HG03064 (cell line): ENCODE measurements around the gene NCDN.

ENCODE experiments used
- ATAC-seq: cut with Tn5 transposase; IDR thresholded peaks from one replicate; pipeline ENCODE4 v1.9.1; 2021; ENCODE audit warnings: low read depth; ENCODE audit not compliant: unreplicated experiment

NCDN gene

GRCh38 chr1:35589516-35590427 lies 32.2 kb downstream of the NCDN start:
- no peak for ATAC-seq

DNA sequence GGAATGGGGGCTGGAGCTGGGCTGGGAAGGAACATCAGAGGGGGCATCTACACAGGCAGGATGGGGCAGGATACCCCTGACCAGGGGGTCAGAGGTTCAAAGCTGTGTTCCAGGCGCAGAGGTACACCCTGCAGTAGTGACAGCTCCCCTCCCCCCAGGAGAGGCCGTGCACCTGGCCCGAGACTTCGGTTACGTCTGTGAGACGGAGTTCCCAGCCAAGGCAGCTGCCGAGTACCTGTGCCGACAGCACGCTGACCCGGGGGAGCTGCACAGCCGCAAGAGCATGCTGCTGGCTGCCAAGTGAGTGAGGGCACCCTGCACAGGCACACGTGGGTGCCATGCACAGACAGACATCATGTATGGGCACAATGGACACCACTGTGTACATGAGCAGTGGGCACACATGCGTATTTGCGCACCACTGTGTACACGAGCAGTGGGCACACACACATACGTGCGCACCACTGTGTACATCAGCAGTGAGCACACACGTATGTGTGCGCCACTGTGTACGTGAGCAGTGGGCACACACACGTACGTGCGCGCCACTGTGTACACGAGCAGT lies 33.0 kb downstream of the NCDN start:
- ATAC-seq = no peak

DNA sequence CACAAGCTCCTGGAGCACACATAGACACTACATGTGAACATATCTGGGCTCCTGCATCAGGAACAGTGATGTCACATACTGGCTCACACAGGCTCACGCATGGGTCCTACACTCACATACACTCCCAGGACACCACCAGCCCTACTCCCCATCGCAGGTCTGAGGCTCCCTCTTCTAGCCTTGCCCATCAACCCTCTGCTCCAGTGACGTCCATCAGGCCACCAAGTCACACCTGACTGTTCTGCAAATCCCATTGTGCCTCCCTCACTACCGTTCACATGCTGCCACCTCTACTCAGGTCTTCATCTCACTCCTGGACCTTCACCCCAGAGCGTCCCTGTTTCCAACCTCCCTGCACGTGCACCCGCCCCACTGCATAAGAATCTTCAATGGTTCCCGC lies 33.6 kb downstream of the NCDN start:
- ATAC-seq = no peak

- ATAC-seq = no peak
Observed at GRCh38 chr1:35592991-35593769, 35.6 kb downstream of the NCDN start.

- ATAC-seq = no peak
Observed at GRCh38 chr1:35594005-35594760, 36.6 kb downstream of the NCDN start.

GRCh38 chr1:35595684-35596083 lies 38.1 kb downstream of the NCDN start:
- ATAC-seq = no peak

DNA sequence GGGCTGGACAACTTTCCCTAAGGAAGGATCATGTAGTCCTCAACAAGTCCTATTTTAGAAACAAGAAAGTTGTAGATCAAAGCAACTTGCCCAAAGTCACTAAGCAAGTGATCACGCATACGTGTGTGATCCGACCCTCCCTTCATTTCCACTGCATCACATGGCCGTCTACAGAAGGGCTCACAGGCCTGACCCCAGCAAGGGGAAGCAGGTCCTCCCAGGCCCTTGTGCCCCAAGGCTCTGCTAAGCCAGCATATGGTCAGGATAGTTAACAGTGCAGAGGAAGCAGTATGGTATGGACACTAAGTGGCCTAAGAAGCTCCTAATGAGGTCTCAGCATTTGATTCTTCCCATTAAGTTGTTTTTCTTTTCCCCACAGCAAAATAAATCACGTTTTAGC lies 40.3 kb downstream of the NCDN start:
- ATAC-seq = no peak

DNA sequence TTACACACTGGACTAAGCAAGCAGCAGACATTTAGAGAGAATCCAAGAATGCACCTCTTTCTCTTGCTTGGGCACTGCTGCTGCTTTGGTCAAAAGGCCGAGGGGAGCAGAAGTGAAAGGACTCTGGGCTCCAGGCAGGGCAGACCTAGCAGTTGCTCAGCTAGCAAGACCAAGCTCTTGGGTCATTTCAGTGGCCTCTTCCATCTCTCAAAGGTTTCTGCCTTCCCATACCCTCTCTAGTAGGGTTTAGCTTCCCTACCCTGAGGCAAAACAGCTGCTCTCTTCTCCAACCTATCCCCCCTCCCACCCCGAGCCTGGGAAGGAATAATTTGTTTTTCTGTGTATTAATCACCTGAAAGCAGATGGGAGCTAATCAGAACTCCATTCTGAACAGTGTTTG lies 41.3 kb downstream of the NCDN start:
- ATAC-seq = no peak

GRCh38 chr1:35599411-35599810 lies 41.8 kb downstream of the NCDN start:
- ATAC-seq = no peak

DNA sequence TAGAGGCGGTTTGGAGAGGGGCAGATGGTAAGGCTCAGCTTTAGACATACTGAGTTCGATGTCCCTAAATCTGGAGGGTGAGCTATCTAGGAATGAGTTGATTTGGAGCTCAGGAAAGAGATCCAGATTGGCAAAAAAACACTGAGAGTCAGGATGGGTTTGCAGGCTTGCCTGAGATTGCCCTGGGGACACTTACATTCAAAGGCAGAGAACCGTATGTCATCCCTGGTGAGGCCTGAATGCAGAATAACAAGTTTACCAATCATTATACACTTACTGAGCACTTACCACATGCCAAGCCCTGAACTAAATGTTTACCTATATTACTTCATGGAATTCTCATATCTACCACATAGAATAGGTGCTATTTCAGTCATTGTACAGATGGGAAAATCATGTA lies 43.0 kb downstream of the NCDN start:
- no peak for ATAC-seq

DNA sequence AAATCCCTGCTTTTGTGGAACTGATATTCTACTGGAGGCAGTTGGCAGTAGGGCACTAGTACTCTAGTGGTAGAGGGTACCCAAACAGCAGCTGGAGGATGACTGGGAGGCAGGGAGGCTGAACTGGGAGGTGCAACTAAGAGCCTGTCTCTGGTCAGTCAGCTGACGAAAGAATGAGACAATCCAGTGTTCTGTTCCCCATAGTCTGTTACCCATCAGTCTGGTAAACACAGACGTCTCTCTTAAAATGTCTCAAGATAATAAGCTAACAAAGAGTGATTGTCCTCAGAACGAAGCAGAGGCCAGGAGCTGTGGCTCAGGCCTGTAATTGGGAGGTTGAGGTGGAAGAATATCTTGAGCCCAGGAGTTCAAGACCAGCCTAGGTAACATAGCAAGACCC lies 45.9 kb downstream of the NCDN start:
- ATAC-seq = no peak

GRCh38 chr1:35603941-35604340 lies 46.3 kb downstream of the NCDN start:
- ATAC-seq = no peak

GRCh38 chr1:35605071-35605866 lies 47.7 kb downstream of the NCDN start:
- ATAC-seq = no peak

DNA sequence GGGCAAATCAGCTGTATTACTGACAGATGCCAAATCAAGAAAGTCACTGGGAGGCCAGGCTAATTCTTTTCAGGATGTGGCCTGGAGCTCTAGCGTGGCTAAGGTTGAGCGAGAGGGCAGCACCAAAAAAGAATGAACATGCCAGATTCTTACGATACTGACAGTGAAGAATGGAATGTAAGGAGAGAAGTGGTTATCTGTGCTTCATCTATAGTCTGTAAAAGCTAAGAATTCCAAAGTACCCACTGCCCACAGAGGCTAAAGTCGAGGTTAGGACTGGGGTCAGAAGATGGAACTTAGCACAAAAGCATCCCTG lies 48.2 kb downstream of the NCDN start:
- ATAC-seq = no peak

- no peak for ATAC-seq
Observed at GRCh38 chr1:35611655-35612054, 54.1 kb downstream of the NCDN start.

DNA sequence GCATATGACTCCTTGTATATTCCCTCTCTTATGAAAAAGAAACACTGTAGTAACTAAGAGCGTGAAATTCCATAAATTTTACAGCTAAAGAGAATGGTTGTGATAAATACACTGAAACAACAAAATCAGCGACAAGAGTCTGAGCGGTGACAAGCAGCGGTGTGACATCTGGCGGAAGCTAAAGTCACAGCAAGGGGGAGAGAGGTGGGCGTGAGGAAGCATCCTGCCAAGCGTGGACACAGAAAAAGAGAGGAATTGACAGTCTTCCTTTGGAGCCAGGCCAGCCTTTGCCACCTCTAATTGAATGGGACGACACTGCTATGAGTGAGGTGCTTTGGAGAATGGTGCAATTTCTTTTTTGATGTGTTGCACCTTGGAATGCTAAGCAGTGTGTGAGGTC lies 57.8 kb downstream of the NCDN start:
- ATAC-seq = no peak
